Vagina (tissue), 2 donors: ENCODE data around the gene ZNF20.

Source experiments
- CTCF ChIP-seq, 3 experiments: fragments of 450-650 bp in 2 of 3; fragments of 200-600 bp in 1 of 3; sonication (generic) in 1 of 3; IDR thresholded peaks; one replicate each; pipeline ENCODE4 v1.5.1; 2017 to 2019; ENCODE audit warnings: antibody characterized with exemption in 3 of 3, mild to moderate bottlenecking in 2 of 3, moderate library complexity in 2 of 3
- POLR2A ChIP-seq, 2 donors: fragments of 450-650 bp; IDR thresholded peaks; one replicate each; pipeline ENCODE4 v1.6.1; 2017; ENCODE audit warnings: antibody characterized with exemption in 2 of 2, mild to moderate bottlenecking in 2 of 2, moderate library complexity in 2 of 2

- TF ChIP-seq POLR2A (IDR thresholded peaks at IDR 0.05) (no peak), CTCF (IDR thresholded peaks at IDR 0.05) (no peak)
These were observed 42.1 kb downstream of the ZNF20 start for GRCh38 chr19:12098040-12098439.
